Calu3 (cell line): ENCODE results near the gene TNFAIP3. TPM values are rescaled to one million over a fixed set of nuclear protein-coding genes. Genes with fewer than 3 reads are reported as not detected.

Experiments
- BruUV-seq: library from RNA; stranded (reverse); fragments of 400-500 nt; replicated peaks from 2 replicates; lab custom pipeline; 2021; lab: Mats Ljungman, UMichigan
- CTCF ChIA-PET: fragments of 300-600 bp; sonication (Branson Sonifier 250); formaldehyde crosslinking; loops from one replicate; lab custom pipeline; 2022; ENCODE audit warnings: antibody characterized with exemption; lab: Charles Lee
- DNase-seq: peaks from one replicate; pipeline ENCODE4 v3.0.0; 2022
- H3K27ac Mint-ChIP-seq: one replicate; pipeline ENCODE4 v1.8.0; 2022; ENCODE audit warnings: mixed read lengths; ENCODE audit not compliant: unreplicated experiment
- H3K27me3 Mint-ChIP-seq: one replicate; pipeline ENCODE4 v1.8.0; 2022; ENCODE audit warnings: mixed read lengths; ENCODE audit not compliant: unreplicated experiment
- H3K36me3 Mint-ChIP-seq: one replicate; pipeline ENCODE4 v1.8.0; 2022; ENCODE audit warnings: mild to moderate bottlenecking, moderate library complexity, mixed read lengths; ENCODE audit not compliant: insufficient read depth, unreplicated experiment
- H3K4me1 Mint-ChIP-seq: one replicate; pipeline ENCODE4 v1.8.0; 2022; ENCODE audit warnings: mild to moderate bottlenecking, low read depth, mixed read lengths; ENCODE audit not compliant: unreplicated experiment
- H3K4me3 Mint-ChIP-seq: one replicate; pipeline ENCODE4 v1.8.0; 2022; ENCODE audit warnings: mild to moderate bottlenecking, low read depth, moderate library complexity, mixed read lengths; ENCODE audit not compliant: unreplicated experiment
- H3K9me3 Mint-ChIP-seq: one replicate; pipeline ENCODE4 v1.8.0; 2022; ENCODE audit warnings: low read depth, mixed read lengths; ENCODE audit not compliant: unreplicated experiment
- intact Hi-C: fragments of 100-400 bp; cut with micrococcal nuclease; formaldehyde crosslinking; loops from one replicate; pipeline ENCODE4 v1.10.0; 2022; ENCODE audit not compliant: unreplicated experiment
- total RNA-seq: library from RNA; stranded (reverse); gene quantifications from 2 replicates; pipeline ENCODE4 v1.2.3, GENCODE V29; 2022
- TF ChIP-seq, protein P1 (sequence below): fragments of 200-600 bp; IDR thresholded peaks from one replicate; pipeline ENCODE4 v1.8.0; 2022; ENCODE audit warnings: antibody characterized with exemption; ENCODE audit not compliant: unreplicated experiment

Gene TNFAIP3
- total RNA-seq, 1 experiment from 2014 or later: 22.6 TPM

DNA sequence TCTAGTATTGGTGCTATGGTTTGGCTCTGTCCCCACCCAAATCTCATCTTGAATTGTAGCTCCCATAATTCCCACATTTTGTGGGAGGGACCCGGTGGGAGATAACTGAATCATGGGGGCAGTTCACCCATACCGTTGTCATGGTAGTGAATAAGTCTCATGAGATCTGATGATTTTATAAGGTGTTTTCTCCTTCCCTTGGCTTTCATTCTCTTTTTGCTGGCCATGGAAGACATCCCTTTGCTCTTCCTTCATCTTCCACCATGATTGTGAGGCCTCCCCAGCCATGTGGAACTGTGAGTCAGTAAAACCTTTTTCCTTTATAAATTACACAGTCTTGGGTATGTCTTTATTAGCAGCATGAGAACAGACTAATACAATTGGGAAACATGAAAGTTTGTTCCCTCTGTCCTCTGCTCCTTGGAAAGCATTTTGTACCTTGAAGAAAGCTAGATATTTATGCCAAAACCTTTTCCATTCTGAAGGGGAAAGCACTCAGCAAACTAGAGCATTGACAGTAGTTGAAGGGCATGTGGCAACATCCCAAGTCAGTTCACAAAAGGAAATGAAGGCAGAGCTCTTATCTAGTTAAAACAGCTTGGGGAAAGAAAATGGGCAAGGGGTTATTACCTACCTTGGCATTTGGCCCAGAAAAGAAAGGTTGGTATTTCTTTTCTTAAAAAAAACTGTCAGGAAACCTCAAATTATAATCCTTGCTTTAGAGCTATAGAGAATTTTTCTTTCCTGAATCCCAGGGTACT lies 10.7 kb upstream of the TNFAIP3 start:
- H3K4me3 Mint-ChIP-seq: no peak overlapping the region
- intact Hi-C loops: no loop called here
- no peaks in the 10 kb centered on the region for H3K27me3 Mint-ChIP-seq
- DNase-seq: no peak
- no peak overlapping the region for H3K27ac Mint-ChIP-seq
- TF ChIP-seq, protein P1, sequence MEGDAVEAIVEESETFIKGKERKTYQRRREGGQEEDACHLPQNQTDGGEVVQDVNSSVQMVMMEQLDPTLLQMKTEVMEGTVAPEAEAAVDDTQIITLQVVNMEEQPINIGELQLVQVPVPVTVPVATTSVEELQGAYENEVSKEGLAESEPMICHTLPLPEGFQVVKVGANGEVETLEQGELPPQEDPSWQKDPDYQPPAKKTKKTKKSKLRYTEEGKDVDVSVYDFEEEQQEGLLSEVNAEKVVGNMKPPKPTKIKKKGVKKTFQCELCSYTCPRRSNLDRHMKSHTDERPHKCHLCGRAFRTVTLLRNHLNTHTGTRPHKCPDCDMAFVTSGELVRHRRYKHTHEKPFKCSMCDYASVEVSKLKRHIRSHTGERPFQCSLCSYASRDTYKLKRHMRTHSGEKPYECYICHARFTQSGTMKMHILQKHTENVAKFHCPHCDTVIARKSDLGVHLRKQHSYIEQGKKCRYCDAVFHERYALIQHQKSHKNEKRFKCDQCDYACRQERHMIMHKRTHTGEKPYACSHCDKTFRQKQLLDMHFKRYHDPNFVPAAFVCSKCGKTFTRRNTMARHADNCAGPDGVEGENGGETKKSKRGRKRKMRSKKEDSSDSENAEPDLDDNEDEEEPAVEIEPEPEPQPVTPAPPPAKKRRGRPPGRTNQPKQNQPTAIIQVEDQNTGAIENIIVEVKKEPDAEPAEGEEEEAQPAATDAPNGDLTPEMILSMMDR: no peak
- CTCF ChIA-PET: no interaction called here
- H3K4me1 Mint-ChIP-seq: peaks cover 20% of the 10 kb centered on the region
- no peaks in the 10 kb centered on the region for H3K36me3 Mint-ChIP-seq
- no TSS peak for BruUV-seq
- H3K9me3 Mint-ChIP-seq: no peaks in the 10 kb centered on the region

GRCh38 chr6:137859025-137859424 lies 8.0 kb upstream of the TNFAIP3 start:
- intact Hi-C loops: no loop called here
- TF ChIP-seq, protein P1: no peak
- CTCF ChIA-PET: no interaction called here
- Mint-ChIP-seq H3K27me3 (no peaks in the 10 kb centered on the region), H3K27ac (no peak overlapping the region), H3K9me3 (no peaks in the 10 kb centered on the region), H3K4me1 (peaks cover under 1% of the 10 kb centered on the region), H3K4me3 (no peak overlapping the region), H3K36me3 (no peaks in the 10 kb centered on the region)
- DNase-seq: no peak
- no TSS peak for BruUV-seq

- no TSS peak for BruUV-seq
Measured at GRCh38 chr6:137860394-137861005, 6.6 kb upstream of the TNFAIP3 start.

DNA sequence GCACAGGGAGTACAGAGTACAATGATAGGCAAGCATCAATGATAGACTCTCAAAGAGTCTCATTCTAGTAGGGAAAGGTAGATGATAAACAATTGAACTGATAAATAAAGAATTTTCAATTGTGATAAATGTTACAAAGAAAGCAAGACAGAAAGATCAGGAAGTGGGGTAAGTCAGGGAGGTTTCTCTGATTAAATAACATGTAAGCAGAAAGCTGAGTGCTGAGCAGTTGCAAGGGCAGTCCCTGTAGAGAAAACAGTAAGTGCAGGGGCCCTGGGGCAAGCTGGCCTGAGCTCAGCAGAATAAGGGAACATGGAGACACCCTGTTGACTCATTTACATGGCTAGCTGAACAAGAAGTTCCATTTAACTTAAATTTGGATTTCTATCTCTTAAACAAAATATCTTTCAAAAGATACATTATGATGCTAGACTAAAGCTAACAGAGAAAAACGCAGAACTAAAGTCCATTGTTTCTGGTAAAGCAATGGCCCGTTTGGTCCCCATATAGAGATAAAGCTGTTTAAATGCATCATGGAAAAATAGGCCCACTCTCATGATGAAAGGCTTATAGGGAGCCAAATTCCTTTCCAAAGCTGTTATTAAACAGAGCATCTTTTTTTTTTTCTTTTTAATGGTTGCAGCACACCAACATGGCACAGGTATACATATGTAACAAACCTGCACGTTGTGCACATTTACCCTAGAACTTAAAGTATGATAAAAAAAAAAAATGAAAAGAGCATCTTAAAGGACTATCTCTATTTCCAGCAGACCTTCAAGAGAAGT lies 5.3 kb upstream of the TNFAIP3 start:
- CTCF ChIA-PET: no interaction called here

More at GRCh38 chr6:137860394-137861005, 6.6 kb upstream of the TNFAIP3 start:
- intact Hi-C loops: no loop called here
- Mint-ChIP-seq H3K27ac (no peak overlapping the region), H3K9me3 (no peaks in the 10 kb centered on the region), H3K4me3 (no peak overlapping the region), H3K4me1 (no peaks in the 10 kb centered on the region), H3K36me3 (no peaks in the 10 kb centered on the region), H3K27me3 (no peaks in the 10 kb centered on the region)
- CTCF ChIA-PET: no interaction called here
- DNase-seq: no peak
- TF ChIP-seq, protein P1: no peak

More for the DNA sequence above, 5.3 kb upstream of the TNFAIP3 start:
- peaks cover 7% of the 10 kb centered on the region for H3K36me3 Mint-ChIP-seq
- H3K9me3 Mint-ChIP-seq: no peaks in the 10 kb centered on the region
- H3K4me3 Mint-ChIP-seq: no peak overlapping the region
- BruUV-seq: no TSS peak
- DNase-seq: no peak
- TF ChIP-seq, protein P1: no peak
- H3K4me1 Mint-ChIP-seq: peaks cover 8% of the 10 kb centered on the region
- intact Hi-C loops: no loop called here
- H3K27me3 Mint-ChIP-seq: no peaks in the 10 kb centered on the region
- no peak overlapping the region for H3K27ac Mint-ChIP-seq
